Fibroblast of lung (primary cell): Measurements from ENCODE around the gene ZNF692.

ENCODE experiments used
- CTCF ChIP-seq, 2 donors: IDR thresholded peaks in 1 of 2; conservative IDR thresholded peaks in 1 of 2; 1 replicate in 1 of 2; 2 replicates in 1 of 2; pipeline ENCODE4 v1.5.1; 2011 to 2012; ENCODE audit warnings: low read length in 2 of 2, control low read depth in 1 of 2, inconsistent platforms in 1 of 2, low read depth in 1 of 2, mild to moderate bottlenecking in 1 of 2
- EZH2 ChIP-seq: IDR thresholded peaks from 2 replicates; pipeline ENCODE4 v1.5.1; 2012; ENCODE audit warnings: low read length, control low read depth, mild to moderate bottlenecking; ENCODE audit errors: missing control alignments

- TF ChIP-seq CTCF (conservative IDR thresholded peaks at IDR 0.05 in 1 of 2, IDR thresholded peaks at IDR 0.05 in 1 of 2; ENCODE audit: low read depth in 1 of 2, low read length in 2 of 2) (no peak), EZH2 (no peak)
Observed at GRCh38 chr1:248834343-248834940, 24.4 kb downstream of the ZNF692 start.
